ENCODE data around the gene RHBDD1.

GRCh38 chr2:226794196-226794661, 41.6 kb upstream of the RHBDD1 start:
- no peak for TF ChIP-seq CTCF (IDR thresholded peaks at IDR 0.05)
- TF ChIP-seq POLR2A (IDR thresholded peaks at IDR 0.05): no peak

All from lower leg skin (tissue), 3 donors.